ENCODE results near the gene SNRNP70.

The SNRNP70 gene

GRCh38 chr19:49102303-49102702 lies 17.1 kb downstream of the SNRNP70 start:
- no peak for DNase-seq

DNA sequence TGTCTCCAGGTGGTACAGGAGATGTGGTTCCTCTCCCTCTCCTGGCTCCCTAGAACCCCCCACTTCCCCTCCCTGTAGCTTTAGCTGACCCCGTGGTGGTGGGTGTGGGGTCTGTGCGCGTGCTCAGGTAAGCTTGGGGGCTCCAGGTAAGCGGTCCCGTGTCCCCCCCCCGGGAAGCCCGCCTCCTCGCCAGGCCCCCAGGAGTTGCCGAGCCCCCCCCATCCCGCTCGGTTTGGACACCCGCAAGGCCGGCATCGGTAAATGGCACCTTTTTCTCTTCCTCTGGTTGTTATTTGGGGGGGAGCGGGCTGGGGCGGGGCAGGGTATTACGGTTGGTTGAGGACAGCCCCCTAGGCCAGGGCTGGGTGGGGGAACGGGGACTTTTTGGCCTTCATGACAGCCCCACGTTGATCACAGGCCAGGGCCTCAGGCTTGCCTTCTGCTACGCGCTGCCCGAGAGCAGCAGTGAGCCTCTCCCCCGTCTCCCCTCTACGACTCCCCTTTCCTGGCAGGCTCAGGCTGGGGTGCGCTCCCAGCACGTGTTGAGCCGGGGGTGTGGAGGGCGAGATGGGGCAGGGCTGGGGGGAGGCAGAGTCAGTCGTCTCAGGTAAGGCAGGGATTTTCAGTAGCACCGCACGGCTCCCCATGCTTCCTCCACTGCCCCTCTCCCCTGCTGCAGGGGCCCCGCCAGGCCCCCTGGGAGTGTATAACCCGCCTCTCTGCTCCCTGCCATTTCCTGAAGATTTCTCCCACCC lies 18.3 kb downstream of the SNRNP70 start:
- no peak for DNase-seq

- no peak for DNase-seq
These were observed 19.1 kb downstream of the SNRNP70 start for GRCh38 chr19:49104229-49104864.

GRCh38 chr19:49106648-49107135 lies 21.4 kb downstream of the SNRNP70 start:
- DNase-seq: peak; percentile 69

- DNase-seq: no peak
These were observed 22.6 kb downstream of the SNRNP70 start for GRCh38 chr19:49107625-49108459.

GRCh38 chr19:49109051-49109450 lies 23.8 kb downstream of the SNRNP70 start:
- DNase-seq: no peak

DNA sequence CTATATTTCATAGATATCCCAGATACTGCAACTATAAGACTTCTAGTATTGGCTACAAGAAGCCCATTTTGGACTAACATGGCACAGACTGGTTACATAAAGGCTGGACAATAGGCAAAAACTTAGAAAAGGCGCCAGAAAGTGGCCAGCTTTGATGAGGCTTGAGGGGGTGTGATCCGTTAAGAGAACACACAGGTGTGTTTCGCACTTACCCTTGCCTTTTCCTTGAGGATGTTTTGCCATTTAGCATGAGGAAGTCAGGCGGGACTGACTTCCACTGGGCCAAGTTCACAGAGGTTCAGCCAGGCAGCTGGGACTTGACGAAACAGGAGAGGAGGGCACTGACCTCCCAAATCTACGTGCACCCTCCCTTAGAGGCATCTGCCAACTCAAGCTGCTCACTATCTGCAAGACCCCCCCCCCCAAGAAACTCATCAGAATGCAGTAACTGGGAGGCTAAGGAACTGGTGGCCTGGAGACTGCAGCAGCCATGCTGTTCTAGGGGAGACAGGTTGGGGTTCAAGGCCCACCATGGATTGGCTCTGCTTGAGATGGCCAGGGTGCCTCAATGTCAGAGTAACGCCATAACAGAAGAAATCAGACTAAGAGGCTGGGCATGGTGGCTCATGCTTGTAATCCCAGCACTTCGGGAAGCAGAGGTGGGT lies 24.4 kb downstream of the SNRNP70 start:
- DNase-seq: no peak

- no peak for DNase-seq
These were observed 25.3 kb downstream of the SNRNP70 start for GRCh38 chr19:49110567-49110966.

DNA sequence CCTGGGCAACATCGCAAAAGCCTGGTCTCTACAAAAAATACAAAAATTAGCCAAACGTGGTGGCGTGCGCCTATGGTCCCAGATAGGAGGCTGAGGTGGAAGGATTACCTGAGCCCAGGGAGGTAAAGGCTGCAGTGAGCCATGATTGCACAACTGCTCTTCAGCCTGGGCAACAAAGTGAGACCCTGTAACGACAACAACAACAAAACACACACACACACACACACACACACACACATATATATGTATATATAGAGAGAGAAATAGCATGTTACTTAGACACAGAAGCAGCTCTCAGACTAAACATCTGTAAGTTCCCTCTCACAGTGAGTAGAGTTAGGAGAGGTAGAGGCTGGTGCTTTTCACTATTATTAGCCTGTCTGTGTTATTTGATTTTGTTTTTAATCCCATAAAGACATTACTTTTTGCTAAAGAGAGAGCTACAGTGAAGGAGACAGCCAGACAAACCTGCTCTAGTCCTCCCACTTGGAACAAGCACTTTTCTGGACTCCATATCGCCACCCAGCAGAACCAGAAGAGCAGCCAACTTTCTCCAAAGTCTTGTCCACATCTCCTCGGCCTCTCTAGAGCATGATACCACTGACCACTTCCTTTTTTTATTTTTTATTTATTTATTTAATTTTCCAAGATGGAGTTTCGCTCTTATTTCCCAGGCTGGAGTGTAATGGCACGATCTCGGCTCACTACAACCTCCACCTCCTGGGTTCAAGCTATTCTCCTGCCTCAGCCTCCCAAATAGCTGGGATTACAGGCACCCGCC lies 26.2 kb downstream of the SNRNP70 start:
- DNase-seq: no peak

DNA sequence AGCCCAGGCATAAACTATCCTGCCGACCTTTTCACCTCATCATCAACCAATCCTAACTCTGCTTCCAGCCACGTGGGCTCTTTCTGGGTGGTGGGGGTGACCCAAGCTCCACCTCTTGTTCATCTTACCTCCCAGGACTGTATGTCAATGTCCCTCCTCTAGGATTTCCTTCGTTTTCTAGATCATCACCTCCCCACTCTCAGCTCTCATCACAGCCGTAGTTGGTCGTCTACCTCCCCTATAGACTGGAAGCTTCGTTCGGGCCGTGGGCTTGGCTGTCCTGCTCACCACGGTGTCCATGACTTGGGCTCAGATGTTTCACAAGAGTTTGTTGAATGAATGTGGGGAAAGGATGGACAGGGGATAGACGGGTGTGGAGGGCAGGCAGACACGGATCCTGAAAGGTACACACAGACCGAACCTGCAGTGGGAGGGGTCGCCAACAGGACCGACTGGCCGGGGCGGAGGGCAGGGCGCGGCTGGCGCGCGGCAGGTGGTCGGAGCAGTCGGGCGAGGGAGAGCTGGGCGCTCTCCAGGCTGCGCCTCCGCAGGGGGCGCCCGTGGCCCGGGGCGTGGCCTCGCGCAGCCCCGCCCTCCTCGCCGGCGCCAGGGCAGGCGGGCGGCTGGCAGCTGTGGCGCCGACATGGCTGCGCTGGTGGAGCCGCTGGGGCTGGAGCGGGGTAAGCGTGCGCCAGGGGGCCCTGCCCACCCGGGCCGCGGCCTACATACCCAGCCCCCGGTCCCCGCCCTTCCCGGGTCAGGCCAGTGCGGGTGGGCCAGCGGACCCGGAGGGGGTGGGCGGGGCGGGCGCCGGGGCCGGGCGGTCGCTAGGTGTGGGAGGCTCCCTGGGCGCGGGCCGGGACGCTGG lies 28.7 kb downstream of the SNRNP70 start, which contains the start of gene LIN7B:
LIN7B (plus strand) TSS at position 609 of the 868 bp plus-strand sequence; CDS start at position 644, 35 bp downstream.
- peak; percentile 79 for DNase-seq

DNA sequence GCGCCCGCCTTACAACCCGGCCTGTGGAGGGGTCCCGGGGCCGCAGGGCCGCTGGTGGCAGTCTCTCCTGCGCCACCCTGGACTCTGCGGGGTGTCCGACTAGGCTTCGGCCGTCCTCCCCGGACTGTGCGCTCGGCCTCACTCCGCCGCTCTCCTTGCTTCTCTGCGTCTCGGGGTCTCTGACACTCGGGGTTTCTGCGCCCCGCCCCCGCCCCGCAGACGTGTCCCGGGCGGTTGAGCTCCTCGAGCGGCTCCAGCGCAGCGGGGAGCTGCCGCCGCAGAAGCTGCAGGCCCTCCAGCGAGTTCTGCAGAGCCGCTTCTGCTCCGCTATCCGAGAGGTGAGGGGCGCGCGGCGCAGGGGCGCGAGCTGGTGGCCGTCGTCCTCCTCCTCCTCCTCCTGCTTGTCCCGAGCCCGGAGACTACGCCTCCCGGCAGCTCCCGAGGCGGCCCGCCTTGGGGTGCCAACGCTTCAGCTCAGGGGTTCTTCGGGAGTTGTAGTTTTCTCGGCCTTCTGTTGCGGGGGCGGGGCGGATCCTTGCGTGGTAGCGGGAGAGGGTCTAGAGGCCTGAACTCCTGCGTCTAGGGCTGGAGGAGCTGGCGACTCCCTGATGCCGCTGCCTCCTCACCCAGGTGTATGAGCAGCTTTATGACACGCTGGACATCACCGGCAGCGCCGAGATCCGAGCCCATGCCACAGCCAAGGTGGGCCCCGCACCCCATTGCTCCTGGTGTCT lies 29.5 kb downstream of the SNRNP70 start:
- DNase-seq: peak; percentile 62

DNA sequence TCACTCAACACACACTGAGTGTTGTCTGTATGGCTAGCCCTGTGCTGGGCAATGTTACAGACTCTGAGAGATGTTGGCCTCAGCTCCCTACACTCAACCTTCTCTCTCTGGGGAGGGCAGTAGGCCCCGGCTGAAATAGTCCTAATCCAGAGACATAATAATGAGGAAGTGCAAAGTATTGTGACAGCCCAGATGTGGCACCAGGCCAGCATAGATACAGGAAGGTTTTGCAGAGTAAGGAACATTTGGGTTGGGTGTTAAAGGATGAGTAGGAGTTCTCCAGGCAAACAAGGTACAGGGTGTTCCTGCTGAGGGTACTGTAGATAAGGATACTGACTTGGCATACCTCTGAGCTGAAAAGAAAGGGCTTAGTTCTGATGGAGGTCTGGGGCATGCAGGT lies 31.3 kb downstream of the SNRNP70 start:
- DNase-seq: no peak

- no peak for DNase-seq
These were observed 32.7 kb downstream of the SNRNP70 start for GRCh38 chr19:49117677-49118564.

DNA sequence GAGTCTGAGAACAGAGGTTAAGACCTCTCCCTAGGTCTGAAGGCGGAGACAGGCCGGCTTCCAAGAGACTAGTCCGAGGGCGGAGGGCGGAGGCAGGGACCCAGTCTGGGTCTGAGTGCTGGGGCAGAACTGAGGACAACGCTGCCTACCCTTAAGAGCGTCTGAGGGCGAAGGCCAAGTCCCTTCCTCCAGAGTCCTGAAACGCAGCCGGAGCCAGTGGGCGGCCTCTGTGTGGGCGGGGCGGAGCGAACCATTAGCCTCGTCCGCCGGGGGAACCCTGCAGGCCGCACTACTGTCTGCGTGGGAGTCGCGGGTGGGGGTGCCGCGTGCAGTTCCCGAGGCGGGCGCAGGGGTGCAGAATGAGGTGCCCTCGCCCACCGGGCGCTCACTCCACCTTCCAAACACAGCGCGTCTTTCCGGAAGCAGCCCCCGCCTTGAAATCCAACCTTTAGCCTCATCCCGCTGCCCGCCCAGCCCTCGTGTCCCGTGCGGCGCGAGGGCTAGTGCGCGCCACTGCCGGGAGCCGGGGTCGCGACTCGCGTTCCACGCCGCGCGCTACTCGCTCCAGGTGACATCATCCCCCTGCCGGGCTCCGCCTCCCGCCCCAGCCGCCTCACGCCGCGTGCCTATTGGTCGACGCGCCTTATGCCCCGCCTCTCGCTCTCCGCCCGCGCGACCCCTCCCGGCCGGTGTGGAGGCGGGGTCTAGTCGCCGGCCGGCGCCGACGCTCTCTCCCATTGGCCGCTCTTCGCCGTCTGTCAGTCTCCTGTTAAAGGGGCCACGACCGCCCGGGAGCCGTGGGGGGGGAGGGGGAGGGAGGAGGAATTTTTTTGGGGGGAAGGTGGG lies 33.5 kb downstream of the SNRNP70 start, which contains the start of gene C19orf73:
C19orf73 (minus strand) TSS at position 579 of the 846 bp plus-strand sequence; CDS start at position 458, 121 bp downstream.
- DNase-seq: peak; percentile 97

DNA sequence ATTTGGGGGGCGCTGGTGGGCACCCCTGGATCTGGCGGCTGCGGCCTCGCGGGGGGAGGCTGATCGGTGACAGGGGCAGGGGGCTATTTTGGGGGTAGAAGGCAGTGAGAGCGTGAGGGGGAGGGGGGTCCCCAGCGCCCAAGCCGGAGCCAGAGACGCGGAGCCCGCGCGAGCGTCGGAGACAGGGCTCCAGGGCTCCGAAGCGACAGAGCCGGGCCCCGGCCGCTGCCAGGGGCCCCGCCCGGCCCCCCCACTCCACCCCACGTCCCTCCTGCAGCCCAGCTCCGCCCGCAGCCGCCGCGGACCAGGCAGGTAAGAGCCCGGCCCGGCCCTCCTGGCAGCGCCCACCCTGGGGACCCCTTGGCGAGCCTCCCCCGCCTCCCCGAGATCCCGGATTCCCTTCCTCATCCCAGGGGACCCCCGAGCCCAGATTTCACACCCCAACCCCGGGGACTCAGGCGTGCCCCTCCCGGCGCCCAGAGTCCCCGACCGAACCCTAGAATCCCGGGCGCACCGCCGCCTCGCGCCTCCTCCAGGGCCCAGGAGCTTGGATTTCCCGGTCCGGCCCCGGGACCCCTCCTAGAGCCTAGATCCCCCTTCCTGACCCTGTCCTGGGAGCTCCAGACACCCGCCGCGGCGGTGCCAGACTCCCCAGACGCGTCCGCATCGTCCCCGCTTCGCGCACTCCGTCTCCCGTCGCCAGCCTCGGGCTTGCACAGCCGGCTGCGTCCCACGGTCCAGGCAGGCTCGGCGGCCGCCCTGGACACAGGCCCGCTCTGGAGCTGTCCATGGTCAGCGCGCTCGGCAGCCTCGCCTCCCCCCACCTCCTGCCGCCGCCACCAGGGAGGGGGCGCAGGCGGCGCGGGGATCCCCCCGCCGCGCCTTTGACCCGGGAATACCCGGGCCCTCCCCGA lies 34.4 kb downstream of the SNRNP70 start, which contains the start of gene PPFIA3:
PPFIA3 (plus strand) TSS at position 134 of the 914 bp plus-strand sequence. CDS start 8,330 bp downstream, outside the sequence.
- peak; percentile 22 for DNase-seq

DNA sequence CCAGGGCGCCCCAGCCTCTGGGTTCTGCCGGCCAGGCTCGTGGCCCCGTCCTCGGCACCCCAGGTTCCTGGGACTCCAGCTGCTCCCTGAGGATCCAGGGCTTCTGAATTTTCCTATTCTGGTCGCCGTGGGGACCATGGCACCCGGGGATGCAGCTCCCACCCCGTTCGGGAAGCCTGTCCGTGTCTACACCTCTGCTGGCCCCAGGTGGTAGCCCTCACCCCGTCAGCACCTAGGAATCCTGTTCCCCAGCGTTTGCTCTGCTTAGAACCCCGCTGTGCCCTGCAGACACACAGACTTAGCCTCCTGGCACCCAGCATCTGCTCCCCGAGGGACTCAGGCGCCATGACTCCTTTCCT lies 35.1 kb downstream of the SNRNP70 start:
- no peak for DNase-seq

- DNase-seq: no peak
These were observed 35.6 kb downstream of the SNRNP70 start for GRCh38 chr19:49120868-49121267.

Data from CD4-positive, alpha-beta T cell treated with Interleukin-17A for 1 hour (primary cell).